Peyer's patch (tissue), 4 donors: ENCODE measurements around the gene PROZ. TPM values are rescaled to one million over a fixed set of nuclear protein-coding genes. Genes with fewer than 3 reads are reported as not detected.
"Not testable (repeated sequence)": the region's sequence is repeated elsewhere in the genome, so short reads cannot be mapped to it uniquely, and the experiment has no call there.

Experiments
- DNase-seq, 3 donors: peaks; one replicate each; pipeline ENCODE4 v3.0.0-alpha.2; 2017 to 2019
- H3K27ac ChIP-seq, 4 donors: fragments of 200-600 bp; sonication (generic); one replicate each; pipeline ENCODE4 v1.5.1; 2016 to 2019
- H3K27me3 ChIP-seq, 2 donors: fragments of 200-600 bp; sonication (generic); one replicate each; pipeline ENCODE4 v1.5.1; 2019
- H3K36me3 ChIP-seq, 3 donors: fragments of 200-600 bp; sonication (generic); one replicate each; pipeline ENCODE4 v1.5.1; 2016 to 2019
- H3K4me1 ChIP-seq, 4 donors: fragments of 200-600 bp; sonication (generic); one replicate each; pipeline ENCODE4 v1.5.1; 2016 to 2019
- H3K4me3 ChIP-seq, 4 donors: fragments of 200-600 bp; sonication (generic); 1 replicate in 3 of 4; 2 replicates in 1 of 4; pipeline ENCODE4 v1.5.1; 2016 to 2019; ENCODE audit warnings: mild to moderate bottlenecking in 1 of 4
- H3K9me3 ChIP-seq, 4 donors: fragments of 200-600 bp; sonication (generic); one replicate each; pipeline ENCODE4 v1.5.1; 2016 to 2019; ENCODE audit warnings: mild to moderate bottlenecking in 1 of 4
- POLR2A ChIP-seq, 2 donors: fragments of 450-650 bp; IDR thresholded peaks; one replicate each; pipeline ENCODE4 v1.5.1; 2017; ENCODE audit warnings: antibody characterized with exemption in 2 of 2, mild to moderate bottlenecking in 2 of 2, moderate library complexity in 2 of 2
- total RNA-seq, 4 donors: library from RNA; depleted of rRNA; stranded (reverse); fragments of >200 nt; gene quantifications; one replicate each; pipeline ENCODE4 v1.1.0, GENCODE V29; 2016
- TF ChIP-seq, protein P1 (sequence below), 6 experiments: fragments of 450-650 bp in 4 of 6; fragments of 200-600 bp in 2 of 6; sonication (generic) in 1 of 6; IDR thresholded peaks; one replicate each; pipeline ENCODE4 v1.5.1; 2017 to 2019; ENCODE audit warnings: antibody characterized with exemption in 6 of 6, mild to moderate bottlenecking in 3 of 6, moderate library complexity in 1 of 6

The PROZ gene
- total RNA-seq, 4 donors from 2014 or later: 0.53 TPM; not detected in 3

DNA sequence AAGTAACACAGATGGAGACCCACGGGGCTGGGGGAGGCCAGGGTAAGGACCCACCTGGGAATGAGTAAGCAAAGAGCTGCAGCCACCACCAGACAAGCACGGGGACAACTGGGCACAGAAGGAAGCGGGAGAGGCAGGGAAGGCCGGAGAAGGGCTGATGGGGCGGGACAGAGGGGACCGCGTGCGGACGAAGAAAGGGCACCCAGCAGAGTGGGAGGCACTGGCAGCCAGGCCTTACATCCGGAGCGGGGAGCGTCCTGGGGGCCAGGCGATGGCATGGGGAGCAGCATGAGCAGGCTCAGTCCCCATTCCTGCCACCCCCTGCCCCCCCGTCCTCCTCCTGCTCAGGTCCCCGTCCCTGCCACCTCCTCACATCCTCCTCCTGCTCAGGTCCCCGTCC is 3.0 kb downstream of the PROZ start:
- DNase-seq: no peak
- H3K4me3 ChIP-seq: no peak overlapping the region
- H3K36me3 ChIP-seq: no peaks in the 10 kb centered on the region
- no peaks in the 10 kb centered on the region for H3K9me3 ChIP-seq
- H3K27ac ChIP-seq: no peak overlapping the region
- H3K4me1 ChIP-seq: no peaks in the 10 kb centered on the region
- TF ChIP-seq, protein P1, sequence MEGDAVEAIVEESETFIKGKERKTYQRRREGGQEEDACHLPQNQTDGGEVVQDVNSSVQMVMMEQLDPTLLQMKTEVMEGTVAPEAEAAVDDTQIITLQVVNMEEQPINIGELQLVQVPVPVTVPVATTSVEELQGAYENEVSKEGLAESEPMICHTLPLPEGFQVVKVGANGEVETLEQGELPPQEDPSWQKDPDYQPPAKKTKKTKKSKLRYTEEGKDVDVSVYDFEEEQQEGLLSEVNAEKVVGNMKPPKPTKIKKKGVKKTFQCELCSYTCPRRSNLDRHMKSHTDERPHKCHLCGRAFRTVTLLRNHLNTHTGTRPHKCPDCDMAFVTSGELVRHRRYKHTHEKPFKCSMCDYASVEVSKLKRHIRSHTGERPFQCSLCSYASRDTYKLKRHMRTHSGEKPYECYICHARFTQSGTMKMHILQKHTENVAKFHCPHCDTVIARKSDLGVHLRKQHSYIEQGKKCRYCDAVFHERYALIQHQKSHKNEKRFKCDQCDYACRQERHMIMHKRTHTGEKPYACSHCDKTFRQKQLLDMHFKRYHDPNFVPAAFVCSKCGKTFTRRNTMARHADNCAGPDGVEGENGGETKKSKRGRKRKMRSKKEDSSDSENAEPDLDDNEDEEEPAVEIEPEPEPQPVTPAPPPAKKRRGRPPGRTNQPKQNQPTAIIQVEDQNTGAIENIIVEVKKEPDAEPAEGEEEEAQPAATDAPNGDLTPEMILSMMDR (IDR thresholded peaks at IDR 0.05): no peak
- no peak for TF ChIP-seq POLR2A (IDR thresholded peaks at IDR 0.05)
- peaks cover 0 to 4% of the 10 kb centered on the region in 2 donors for H3K27me3 ChIP-seq

DNA sequence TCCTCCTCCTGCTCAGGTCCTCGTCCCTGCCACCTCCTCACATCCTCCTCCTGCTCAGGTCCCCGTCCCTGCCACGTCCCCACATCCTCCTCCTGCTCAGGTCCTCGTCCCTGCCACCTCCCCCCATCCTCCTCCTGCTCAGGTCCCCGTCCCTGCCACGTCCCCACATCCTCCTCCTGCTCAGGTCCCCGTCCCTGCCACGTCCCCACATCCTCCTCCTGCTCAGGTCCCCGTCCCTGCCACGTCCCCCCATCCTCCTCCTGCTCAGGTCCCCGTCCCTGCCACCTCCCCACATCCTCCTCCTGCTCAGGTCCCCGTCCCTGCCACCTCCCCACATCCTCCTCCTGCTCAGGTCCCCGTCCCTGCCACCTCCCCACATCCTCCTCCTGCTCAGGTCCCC is 3.5 kb downstream of the PROZ start:
- not testable (repeated sequence) for H3K4me1 ChIP-seq, H3K4me3 ChIP-seq, H3K9me3 ChIP-seq, DNase-seq, H3K27ac ChIP-seq, H3K36me3 ChIP-seq, H3K27me3 ChIP-seq

DNA sequence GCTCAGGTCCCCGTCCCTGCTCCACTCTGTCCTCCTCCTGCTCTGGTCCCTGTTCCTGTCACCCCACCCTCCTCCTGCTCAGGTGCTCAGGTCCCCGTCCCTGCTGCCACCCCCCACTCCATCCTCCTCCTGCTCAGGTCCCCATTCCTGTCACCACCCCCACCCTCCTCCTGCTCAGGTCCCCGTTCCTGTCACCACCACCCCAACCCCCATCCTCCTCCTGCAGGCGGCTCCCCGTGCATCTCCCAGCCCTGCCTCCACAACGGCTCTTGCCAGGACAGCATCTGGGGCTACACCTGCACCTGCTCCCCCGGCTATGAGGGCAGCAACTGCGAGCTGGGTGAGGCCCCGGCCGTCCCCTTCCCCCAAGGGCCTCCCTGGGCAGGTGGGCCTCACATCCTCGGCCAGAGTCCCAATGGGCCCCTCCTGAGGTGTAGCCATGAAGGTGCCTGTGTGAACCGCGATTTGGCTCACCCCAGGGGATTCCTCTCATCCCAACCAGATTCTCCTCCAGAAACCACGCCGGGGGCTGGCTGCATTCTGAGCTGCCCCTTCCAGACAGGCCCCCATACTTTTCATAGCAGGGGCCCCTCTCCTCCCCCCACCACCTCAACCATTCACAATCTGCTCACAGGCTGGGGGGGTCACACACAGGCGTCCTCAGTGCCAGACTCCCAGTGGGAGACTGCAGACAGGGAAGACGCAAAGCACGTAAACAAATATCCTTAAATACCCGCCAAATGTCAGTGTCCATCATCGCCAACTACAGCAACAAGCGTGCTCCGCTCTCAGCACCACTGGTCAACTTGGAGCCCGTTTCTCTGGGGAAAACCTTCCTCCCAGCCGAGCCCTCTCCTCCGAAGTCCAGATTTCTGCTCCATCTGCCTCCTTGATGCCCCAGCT is 4.6 kb downstream of the PROZ start:
- TF ChIP-seq, protein P1 (IDR thresholded peaks at IDR 0.05): no peak
- no peak for TF ChIP-seq POLR2A (IDR thresholded peaks at IDR 0.05)
- Histone ChIP-seq H3K27ac (no peak overlapping the region), H3K4me3 (no peak overlapping the region), H3K36me3 (no peaks in the 10 kb centered on the region), H3K27me3 (peaks cover 0 to 4% of the 10 kb centered on the region in 2 donors), H3K4me1 (no peaks in the 10 kb centered on the region), H3K9me3 (no peaks in the 10 kb centered on the region)
- DNase-seq: no peak

DNA sequence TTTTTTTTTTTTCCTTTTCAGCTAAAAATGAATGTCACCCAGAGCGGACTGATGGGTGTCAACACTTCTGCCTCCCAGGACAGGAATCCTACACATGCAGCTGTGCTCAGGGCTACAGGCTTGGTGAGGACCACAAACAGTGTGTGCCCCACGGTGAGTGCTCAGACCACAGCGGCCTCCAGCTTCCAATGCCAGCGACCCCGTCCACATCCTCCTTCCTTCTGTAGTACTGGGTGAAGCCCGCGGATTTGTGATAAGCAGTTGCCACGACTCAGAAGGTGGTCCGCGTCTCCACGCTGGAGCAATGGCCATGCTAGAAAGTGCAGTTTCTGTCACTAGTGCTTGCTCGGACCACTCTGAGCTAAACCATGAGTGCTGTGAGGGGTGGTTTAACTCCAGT is 6.0 kb downstream of the PROZ start:
- Histone ChIP-seq H3K4me1 (no peaks in the 10 kb centered on the region), H3K9me3 (no peaks in the 10 kb centered on the region), H3K27me3 (peaks cover 0 to 4% of the 10 kb centered on the region in 2 donors), H3K36me3 (no peaks in the 10 kb centered on the region), H3K27ac (no peak overlapping the region), H3K4me3 (no peak overlapping the region)
- TF ChIP-seq, protein P1 (IDR thresholded peaks at IDR 0.05): no peak
- no peak for TF ChIP-seq POLR2A (IDR thresholded peaks at IDR 0.05)
- no peak for DNase-seq

DNA sequence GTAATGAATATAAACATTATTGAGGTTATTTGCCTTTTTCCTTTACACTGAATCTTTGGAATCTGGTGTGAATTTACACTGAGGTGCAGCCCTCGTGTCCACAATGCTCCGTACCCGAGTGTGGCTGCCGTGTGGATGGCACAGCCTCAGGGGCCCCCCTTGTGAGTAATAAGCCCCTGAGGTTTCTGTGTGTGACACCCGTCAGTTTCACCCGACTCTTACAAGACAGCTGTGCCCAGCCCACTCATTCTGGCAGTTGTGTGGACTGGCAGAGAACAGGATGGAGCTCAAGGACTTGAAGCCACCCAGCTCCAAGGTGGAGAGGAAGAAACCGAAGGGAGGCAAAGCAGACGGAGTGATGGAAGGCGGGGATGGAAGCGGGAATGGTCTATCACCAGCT is 7.8 kb downstream of the PROZ start:
- TF ChIP-seq POLR2A (IDR thresholded peaks at IDR 0.05): no peak
- TF ChIP-seq, protein P1 (IDR thresholded peaks at IDR 0.05): no peak
- peaks cover 0 to 3% (median 0%) of the 10 kb centered on the region in 3 donors for H3K36me3 ChIP-seq
- H3K27ac ChIP-seq: no peak overlapping the region
- DNase-seq: no peak
- H3K9me3 ChIP-seq: no peaks in the 10 kb centered on the region
- H3K4me3 ChIP-seq: no peak overlapping the region
- peaks cover 0 to 4% of the 10 kb centered on the region in 2 donors for H3K27me3 ChIP-seq
- H3K4me1 ChIP-seq: no peaks in the 10 kb centered on the region

DNA sequence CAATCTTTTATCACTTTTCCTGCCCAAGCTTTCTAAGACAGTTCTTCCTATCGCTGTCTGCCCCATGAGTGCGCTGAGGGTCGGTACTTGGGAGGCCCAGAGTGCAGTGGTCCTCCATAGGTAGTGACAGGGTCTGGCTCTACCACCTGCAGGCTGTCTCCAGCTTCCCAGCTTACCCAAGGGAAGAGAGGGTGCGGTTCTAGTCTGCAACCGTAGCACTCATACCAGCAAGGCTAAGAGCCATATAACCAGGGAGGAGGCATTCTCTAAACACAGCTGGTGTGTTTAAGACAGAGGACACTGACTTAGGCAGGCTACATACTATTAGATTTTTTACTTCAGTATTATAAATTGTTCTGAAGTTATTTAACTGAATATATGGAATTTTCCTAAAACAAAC is 8.2 kb downstream of the PROZ start:
- peaks cover 0 to 7% (median 0%) of the 10 kb centered on the region in 3 donors for H3K36me3 ChIP-seq
- no peak overlapping the region for H3K27ac ChIP-seq
- TF ChIP-seq POLR2A (IDR thresholded peaks at IDR 0.05): no peak
- TF ChIP-seq, protein P1 (IDR thresholded peaks at IDR 0.05): no peak
- H3K9me3 ChIP-seq: no peaks in the 10 kb centered on the region
- H3K4me1 ChIP-seq: no peaks in the 10 kb centered on the region
- DNase-seq: no peak
- H3K4me3 ChIP-seq: no peak overlapping the region
- H3K27me3 ChIP-seq: peaks cover 0 to 4% of the 10 kb centered on the region in 2 donors
